K562 (cell line): ENCODE results near the gene RGS9BP. TPM values are rescaled to one million over a fixed set of nuclear protein-coding genes. Genes with fewer than 3 reads are reported as not detected.

Experiments
- BRCA1 ChIP-seq, 2 experiments: fragments of 450-650 bp in 1 of 2; sonication (generic) in 1 of 2; formaldehyde crosslinking in 1 of 2; IDR thresholded peaks; 2 replicates each; pipeline versions ENCODE4 v1.5.0 to v1.6.1; 2017 to 2020; ENCODE audit warnings: mild to moderate bottlenecking in 1 of 2, missing genetic modification reagents in 1 of 2
- CHCHD3 ChIP-seq: fragments of 250-450 bp; sonication (Bioruptor Pico); IDR thresholded peaks from 2 replicates; pipeline ENCODE4 v2.1.2; 2022; ENCODE audit warnings: mild to moderate bottlenecking
- CREB5 ChIP-seq: fragments of 250-450 bp; sonication (Bioruptor Pico); IDR thresholded peaks from 2 replicates; pipeline ENCODE4 v1.5.0; 2020; ENCODE audit warnings: mild to moderate bottlenecking
- DEAF1 ChIP-seq: fragments of 450-650 bp; formaldehyde crosslinking; IDR thresholded peaks from 2 replicates; pipeline ENCODE4 v1.4.0; 2020; ENCODE audit warnings: mild to moderate bottlenecking, moderate library complexity
- HMGN3 ChIP-seq: IDR thresholded peaks from 2 replicates; pipeline ENCODE4 v1.6.1; 2011; ENCODE audit warnings: borderline replicate concordance, low read depth, mild to moderate bottlenecking, mixed read lengths, low read length; ENCODE audit not compliant: insufficient read length; ENCODE audit errors: extremely low read depth
- HNRNPK ChIP-seq: fragments of 200-400 bp; formaldehyde crosslinking; IDR thresholded peaks from one replicate; pipeline ENCODE4 v1.6.1; 2018; ENCODE audit warnings: mild to moderate bottlenecking, low read depth, low read length; ENCODE audit not compliant: poor library complexity, severe bottlenecking
- HOXB6 ChIP-seq: fragments of 250-450 bp; sonication (Bioruptor Pico); IDR thresholded peaks from 2 replicates; pipeline ENCODE4 v1.5.1; 2022; ENCODE audit warnings: mild to moderate bottlenecking, borderline replicate concordance
- MEIS2 ChIP-seq: fragments of 450-650 bp; IDR thresholded peaks from 2 replicates; pipeline ENCODE4 v1.6.1; 2014; ENCODE audit warnings: mild to moderate bottlenecking; ENCODE audit not compliant: partially characterized antibody
- NFE2L1 ChIP-seq: fragments of 450-650 bp; IDR thresholded peaks from 2 replicates; pipeline ENCODE4 v1.6.1; 2016; ENCODE audit warnings: missing genetic modification characterization, low read depth, mild to moderate bottlenecking, missing compliant biosample characterization, moderate library complexity, borderline replicate concordance
- POLR2B ChIP-seq: fragments of 450-650 bp; IDR thresholded peaks from 2 replicates; pipeline ENCODE4 v1.6.1; 2018; ENCODE audit warnings: low read depth; ENCODE audit not compliant: partially characterized antibody
- POLR2G ChIP-seq: fragments of 200-400 bp; formaldehyde crosslinking; IDR thresholded peaks from 2 replicates; pipeline ENCODE4 v1.6.1; 2017; ENCODE audit warnings: low read depth, mild to moderate bottlenecking, antibody characterized with exemption, low read length, moderate library complexity
- PRDM10 ChIP-seq: fragments of 450-650 bp; IDR thresholded peaks from 2 replicates; pipeline ENCODE4 v1.6.1; 2018; ENCODE audit not compliant: partially characterized antibody
- RBBP5 ChIP-seq: fragments of 200-600 bp; sonication (generic); IDR thresholded peaks from 2 replicates; pipeline ENCODE4 v1.6.1; 2012; ENCODE audit warnings: borderline replicate concordance, mild to moderate bottlenecking, low read length, control low read depth, inconsistent platforms; ENCODE audit not compliant: insufficient read depth, poor library complexity, severe bottlenecking
- RFX1 ChIP-seq: fragments of 450-650 bp; IDR thresholded peaks from 2 replicates; pipeline ENCODE4 v1.6.1; 2016; ENCODE audit warnings: mild to moderate bottlenecking, moderate library complexity
- SMARCA5 ChIP-seq: fragments of 450-650 bp; IDR thresholded peaks from 2 replicates; pipeline ENCODE4 v1.6.1; 2016
- TEAD1 ChIP-seq, 2 experiments: fragments of 450-650 bp in 1 of 2; sonication (generic) in 1 of 2; formaldehyde crosslinking; IDR thresholded peaks; 2 replicates each; pipeline versions ENCODE4 v1.4.0 to v1.8.0; 2020 to 2022; ENCODE audit warnings: mild to moderate bottlenecking in 2 of 2, missing genetic modification reagents in 1 of 2
- ZFP30 ChIP-seq: fragments of 250-450 bp; sonication (Bioruptor Pico); IDR thresholded peaks from 2 replicates; pipeline ENCODE4 v1.8.0; 2022; ENCODE audit warnings: moderate library complexity, mild to moderate bottlenecking, inconsistent platforms, borderline replicate concordance
- ZNF134 ChIP-seq: fragments of 250-450 bp; sonication (Bioruptor Pico); conservative IDR thresholded peaks from 2 replicates; pipeline ENCODE4 v1.4.0; 2020
- ZNF184 ChIP-seq: sonication (generic); formaldehyde crosslinking; IDR thresholded peaks from 2 replicates; pipeline ENCODE4 v1.5.0; 2020; ENCODE audit warnings: missing genetic modification reagents
- polyA plus RNA-seq, 8 experiments: library from polyadenylated mRNA; depleted of rRNA in 4 of 8; stranded (reverse) in 5 of 8; unstranded in 3 of 8; fragments of >200 nt; fragmentation: Nextera tagmentation in 2 of 8; fragmentation: Illumina TruSeq in 1 of 8; extraction: Ambion mirVana in 2 of 8; extraction: Trizol in 1 of 8; gene quantifications; 2 replicates each; pipeline versions ENCODE4 v1.2.1 to v1.2.3, GENCODE V29; 2011 to 2014; ENCODE audit warnings: inconsistent platforms in 1 of 8, missing spikeins in 1 of 8
- total RNA-seq, 7 experiments: library from RNA; depleted of rRNA in 6 of 7; stranded (reverse); fragments of >200 nt in 6 of 7; fragmentation: Illumina TruSeq in 2 of 7; extraction: Trizol in 2 of 7; gene quantifications; 2 replicates each; pipeline versions ENCODE4 v1.2.1 to v1.2.3, GENCODE V29; 2011 to 2021; ENCODE audit warnings: low replicate concordance in 1 of 7

Gene RGS9BP
- total and polyA plus RNA-seq, 9 of the 15 experiments (the other 6 are each of a cell fraction or from before 2014, with no cell fraction given), result 0.03 to 1.3 (median 0.49) TPM

- no peak for TF ChIP-seq PRDM10
- TF ChIP-seq HOXB6 (CRISPR knock-in tag), result no peak
- no peak for TF ChIP-seq HMGN3
- TF ChIP-seq RBBP5, result no peak
- no peak for TF ChIP-seq MEIS2
- no peak for TF ChIP-seq SMARCA5
- TF ChIP-seq ZNF184 (CRISPR knock-in tag), result no peak
- TF ChIP-seq ZFP30, result no peak
- TF ChIP-seq POLR2B, result no peak
- TF ChIP-seq TEAD1 (CRISPR knock-in tag; IDR thresholded peaks at IDR 0.05), result peak in 1 of 2 experiments; percentile 91; a peak in 2 of 4 replicates
- TF ChIP-seq ZNF134, result peak; percentile 76
- no peak for TF ChIP-seq RFX1
- no peak for TF ChIP-seq POLR2G
- no peak for TF ChIP-seq CHCHD3
- peak; percentile 83; the same call in 1 of the 2 replicates for TF ChIP-seq CREB5 (CRISPR knock-in tag)
- no peak for TF ChIP-seq DEAF1 (CRISPR knock-in tag)
- no peak for TF ChIP-seq HNRNPK
- TF ChIP-seq BRCA1 (IDR thresholded peaks at IDR 0.05), result no peak
- no peak for TF ChIP-seq BRCA1 (CRISPR knock-in tag; IDR thresholded peaks at IDR 0.05)
- peak; percentile 40; the same call in 1 of the 2 replicates for TF ChIP-seq NFE2L1 (tag)
These were observed 11.3 kb downstream of the RGS9BP start (continued) for GRCh38 chr19:32686847-32687475.
